GM23248 (cell line): ENCODE data around the gene CNFN.

Experiments used
- EZH2 ChIP-seq: fragments of 200-600 bp; sonication (generic); IDR thresholded peaks from 2 replicates; pipeline ENCODE4 v1.6.1; 2018; ENCODE audit warnings: antibody characterized with exemption, mild to moderate bottlenecking; ENCODE audit not compliant: insufficient read depth, poor library complexity, severe bottlenecking
- EZH2phosphoT487 ChIP-seq: fragments of 200-600 bp; sonication (generic); IDR thresholded peaks from 2 replicates; pipeline ENCODE4 v1.6.1; 2018; ENCODE audit warnings: antibody characterized with exemption, moderate library complexity, mild to moderate bottlenecking, low read depth; ENCODE audit not compliant: insufficient read depth

DNA sequence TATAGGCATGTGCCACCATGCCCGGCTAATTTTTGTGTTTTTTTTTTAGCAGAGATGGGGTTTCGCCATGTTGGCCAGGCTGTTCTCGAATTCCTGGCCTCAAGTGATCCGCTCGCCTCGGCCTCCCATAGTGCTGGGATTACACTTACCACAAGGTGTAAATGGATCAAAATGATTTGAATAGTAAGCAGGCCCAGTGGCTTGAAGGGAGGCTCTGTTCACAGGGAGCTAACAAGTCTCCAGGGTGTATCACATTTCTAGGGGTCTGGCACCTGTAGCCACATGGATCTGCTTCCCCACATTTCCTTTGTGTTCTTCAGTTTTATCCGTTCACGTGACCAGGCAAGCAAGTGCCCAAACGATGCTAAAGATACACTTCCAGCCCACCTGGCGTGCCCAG, 13.5 kb upstream of the CNFN start:
- no peak for TF ChIP-seq EZH2
- TF ChIP-seq EZH2phosphoT487 = no peak
